Breast epithelium (tissue), 4 donors: Measurements from ENCODE around the gene UBE2K. TPM values are rescaled to one million over a fixed set of nuclear protein-coding genes. Genes with fewer than 3 reads are reported as not detected.
"Not testable (repeated sequence)": the region's sequence is repeated elsewhere in the genome, so short reads cannot be mapped to it uniquely, and the experiment has no call there.

ENCODE experiments used
- DNase-seq, 2 donors: peaks; one replicate each; pipeline ENCODE4 v3.0.0-alpha.2; 2019; ENCODE audit warnings: low spot score in 2 of 2
- H3K27ac ChIP-seq, 2 donors: fragments of 200-600 bp; sonication (generic) in 1 of 2; one replicate each; pipeline ENCODE4 v1.5.1; 2016 to 2019; ENCODE audit warnings: mild to moderate bottlenecking in 1 of 2
- H3K27me3 ChIP-seq, 2 donors: fragments of 200-600 bp; sonication (generic) in 1 of 2; one replicate each; pipeline versions ENCODE4 v1.5.1 to v1.6.0; 2017 to 2019; ENCODE audit warnings: control low read depth in 1 of 2, mild to moderate bottlenecking in 1 of 2
- H3K36me3 ChIP-seq: fragments of 200-600 bp; one replicate; pipeline ENCODE4 v1.5.1; 2019
- H3K4me1 ChIP-seq, 2 donors: fragments of 200-600 bp; sonication (generic); one replicate each; pipeline ENCODE4 v1.5.1; 2016 to 2019; ENCODE audit warnings: control low read depth in 1 of 2
- H3K4me3 ChIP-seq, 3 donors: fragments of 200-600 bp; sonication (generic); 1 replicate in 2 of 3; 2 replicates in 1 of 3; pipeline ENCODE4 v1.5.1; 2016 to 2019; ENCODE audit warnings: mild to moderate bottlenecking in 3 of 3, moderate library complexity in 2 of 3
- H3K9me3 ChIP-seq, 2 donors: fragments of 200-600 bp; sonication (generic) in 1 of 2; one replicate each; pipeline ENCODE4 v1.5.1; 2016 to 2019; ENCODE audit warnings: control low read depth in 1 of 2
- CTCF ChIP-seq, 3 donors: fragments of 450-650 bp; IDR thresholded peaks; one replicate each; pipeline ENCODE4 v1.5.1; 2016 to 2017; ENCODE audit warnings: antibody characterized with exemption in 3 of 3, mild to moderate bottlenecking in 3 of 3, moderate library complexity in 3 of 3
- POLR2A ChIP-seq: fragments of 450-650 bp; IDR thresholded peaks from one replicate; pipeline ENCODE4 v1.6.1; 2016; ENCODE audit warnings: antibody characterized with exemption, mild to moderate bottlenecking, moderate library complexity
- POLR2AphosphoS5 ChIP-seq, 3 donors: sonication (generic); formaldehyde crosslinking; IDR thresholded peaks; one replicate each; pipeline ENCODE4 v1.6.1; 2017; ENCODE audit warnings: antibody characterized with exemption in 3 of 3
- intact Hi-C: fragments of 100-400 bp; cut with DNase I; formaldehyde crosslinking; loops from one replicate; pipeline ENCODE4 v1.15.1; 2023; ENCODE audit warnings: low total_unique reads
- total RNA-seq, 3 donors: library from RNA; depleted of rRNA; stranded (reverse); fragments of >200 nt; gene quantifications; one replicate each; pipeline ENCODE4 v1.1.0, GENCODE V29; 2016

UBE2K gene
- total RNA-seq, 3 donors from 2014 or later, result 28.5 to 31.0 (median 29.9) TPM

GRCh38 chr4:39715788-39716187 lies 17.9 kb downstream of the UBE2K start:
- no peaks in the 10 kb centered on the region for H3K27me3 ChIP-seq
- intact Hi-C loops, result no loop called here
- TF ChIP-seq CTCF (IDR thresholded peaks at IDR 0.05), result no peak
- no peak for TF ChIP-seq POLR2A
- no peak for TF ChIP-seq POLR2AphosphoS5 (IDR thresholded peaks at IDR 0.05)
- H3K27ac ChIP-seq, result no peak overlapping the region
- no peak overlapping the region for H3K4me3 ChIP-seq
- DNase-seq, result no peak
- no peaks in the 10 kb centered on the region for H3K4me1 ChIP-seq
- no peaks in the 10 kb centered on the region for H3K9me3 ChIP-seq
- no peaks in the 10 kb centered on the region for H3K36me3 ChIP-seq

GRCh38 chr4:39716356-39716755 lies 18.4 kb downstream of the UBE2K start:
- TF ChIP-seq CTCF (IDR thresholded peaks at IDR 0.05) (no peak), POLR2AphosphoS5 (IDR thresholded peaks at IDR 0.05) (no peak), POLR2A (no peak)
- DNase-seq, result no peak
- no peaks in the 10 kb centered on the region for H3K27me3 ChIP-seq
- no peaks in the 10 kb centered on the region for H3K36me3 ChIP-seq
- intact Hi-C loops, result no loop called here
- H3K4me1 ChIP-seq, result no peaks in the 10 kb centered on the region
- no peak overlapping the region for H3K27ac ChIP-seq
- no peaks in the 10 kb centered on the region for H3K9me3 ChIP-seq
- H3K4me3 ChIP-seq, result no peak overlapping the region

- H3K27ac ChIP-seq, H3K9me3 ChIP-seq, intact Hi-C loops, DNase-seq, H3K27me3 ChIP-seq, H3K4me1 ChIP-seq, H3K36me3 ChIP-seq, H3K4me3 ChIP-seq: not testable (repeated sequence)
Measured at GRCh38 chr4:39717743-39718142, 19.8 kb downstream of the UBE2K start.

- Histone ChIP-seq H3K36me3 (no peaks in the 10 kb centered on the region), H3K27ac (no peak overlapping the region), H3K4me3 (no peak overlapping the region), H3K4me1 (no peaks in the 10 kb centered on the region), H3K9me3 (no peaks in the 10 kb centered on the region), H3K27me3 (no peaks in the 10 kb centered on the region)
- no peak for DNase-seq
- intact Hi-C loops, result no loop called here
- TF ChIP-seq POLR2A (no peak), CTCF (IDR thresholded peaks at IDR 0.05) (no peak), POLR2AphosphoS5 (IDR thresholded peaks at IDR 0.05) (no peak)
Measured at GRCh38 chr4:39718366-39719323, 20.7 kb downstream of the UBE2K start.

GRCh38 chr4:39719804-39720580 lies 22.1 kb downstream of the UBE2K start:
- no peaks in the 10 kb centered on the region for H3K27me3 ChIP-seq
- H3K4me1 ChIP-seq, result no peaks in the 10 kb centered on the region
- H3K4me3 ChIP-seq, result no peak overlapping the region
- no peak overlapping the region for H3K27ac ChIP-seq
- H3K36me3 ChIP-seq, result no peaks in the 10 kb centered on the region
- intact Hi-C loops, result no loop called here
- H3K9me3 ChIP-seq, result no peaks in the 10 kb centered on the region
- TF ChIP-seq POLR2AphosphoS5 (IDR thresholded peaks at IDR 0.05) (no peak), CTCF (IDR thresholded peaks at IDR 0.05) (no peak), POLR2A (no peak)
- no peak for DNase-seq

GRCh38 chr4:39721273-39721672 lies 23.3 kb downstream of the UBE2K start:
- H3K36me3 ChIP-seq, H3K9me3 ChIP-seq, H3K4me1 ChIP-seq, DNase-seq, H3K27ac ChIP-seq, H3K27me3 ChIP-seq, intact Hi-C loops, H3K4me3 ChIP-seq: not testable (repeated sequence)
